A549 (cell line): ENCODE results near the gene ATOSA. TPM values are rescaled to one million over a fixed set of nuclear protein-coding genes. Genes with fewer than 3 reads are reported as not detected.
A peak's percentile ranks its signal among the peaks of the same experiment; 100 is the strongest.

Experiments
- ATAC-seq, 2 experiments: fragments of 200-7000 bp in 1 of 2; fragments of >200 bp in 1 of 2; cut with Nextera tagmentation in 1 of 2; cut with Tn5 transposase in 1 of 2; 3 replicates each; pipeline versions ENCODE4 v1.8.0 to v1.9.1; 2018 to 2020; ENCODE audit warnings: mild to moderate bottlenecking in 1 of 2, moderate library complexity in 1 of 2
- CTCF ChIA-PET: fragments of 300-600 bp; sonication (Branson Sonifier 250); formaldehyde crosslinking; extraction: SDS; loops from one replicate; lab custom pipeline; 2021; ENCODE audit warnings: antibody characterized with exemption, inconsistent platforms; lab: Yijun Ruan, JAX
- POLR2A ChIA-PET: fragments of 350-600 bp; formaldehyde crosslinking; extraction: SDS; loops from one replicate; lab custom pipeline; 2021; ENCODE audit warnings: antibody characterized with exemption, inconsistent platforms; lab: Yijun Ruan, JAX
- DNase-seq, 2 experiments: peaks; one replicate each; pipeline versions ENCODE4 v3.0.0 to v3.0.0-alpha.2; 2011 to 2016; ENCODE audit warnings: low read depth in 1 of 2, low spot score in 1 of 2
- FAIRE-seq: peaks from 2 replicates; lab custom pipeline; 2011; peaks lifted over from hg19 to GRCh38; lab: Jason Lieb, UNC
- H3K27ac ChIP-seq, 2 experiments: fragments of >200 bp; sonication (Bioruptor Twin); formaldehyde crosslinking; 3 replicates each; pipeline ENCODE4 v1.5.1; 2016 to 2017
- H3K4me1 ChIP-seq: fragments of >200 bp; sonication (Bioruptor Twin); formaldehyde crosslinking; 3 replicates; pipeline ENCODE4 v1.6.1; 2016
- H3K4me2 ChIP-seq: fragments of >200 bp; sonication (Bioruptor Twin); formaldehyde crosslinking; 3 replicates; pipeline ENCODE4 v1.6.1; 2016
- H3K4me3 ChIP-seq: fragments of >200 bp; sonication (Bioruptor Twin); formaldehyde crosslinking; 3 replicates; pipeline ENCODE4 v1.5.1; 2016
- H3K9me3 ChIP-seq: fragments of >200 bp; sonication (Bioruptor Twin); formaldehyde crosslinking; 3 replicates; pipeline ENCODE4 v1.6.1; 2016
- CBX8 ChIP-seq: fragments of 200-600 bp; sonication (generic); IDR thresholded peaks from 2 replicates; pipeline ENCODE4 v1.6.1; 2016
- CEBPB ChIP-seq, 2 experiments: fragments of >200 bp in 1 of 2; sonication (Bioruptor Twin) in 1 of 2; formaldehyde crosslinking in 1 of 2; IDR thresholded peaks; 2 replicates each; pipeline ENCODE4 v1.6.1; 2012 to 2016
- EHF ChIP-seq: fragments of 250-450 bp; sonication (Bioruptor Pico); IDR thresholded peaks from 2 replicates; pipeline ENCODE4 v1.5.0; 2020; ENCODE audit warnings: mild to moderate bottlenecking
- EP300 ChIP-seq, 2 experiments: fragments of >200 bp; sonication (Bioruptor Twin); formaldehyde crosslinking; IDR thresholded peaks; 2 replicates in 1 of 2; 3 replicates in 1 of 2; pipeline ENCODE4 v1.6.1; 2016 to 2017
- FOSB ChIP-seq: fragments of 250-450 bp; sonication (Bioruptor Pico); IDR thresholded peaks from 2 replicates; pipeline ENCODE4 v1.5.0; 2020; ENCODE audit warnings: mild to moderate bottlenecking, moderate library complexity
- FOSL2 ChIP-seq, 2 experiments: fragments of 450-650 bp in 1 of 2; fragments of >200 bp in 1 of 2; sonication (Bioruptor Twin) in 1 of 2; formaldehyde crosslinking; IDR thresholded peaks; 2 replicates each; pipeline versions ENCODE4 v1.5.0 to v1.6.1; 2016 to 2020; ENCODE audit warnings: mild to moderate bottlenecking in 1 of 2, moderate library complexity in 1 of 2
- GATA3 ChIP-seq: IDR thresholded peaks from 2 replicates; pipeline ENCODE4 v1.6.1; 2012; ENCODE audit warnings: borderline replicate concordance
- HOXA7 ChIP-seq: fragments of 250-450 bp; sonication (Bioruptor Pico); IDR thresholded peaks from 2 replicates; pipeline ENCODE4 v1.5.0; 2020; ENCODE audit warnings: mild to moderate bottlenecking, moderate library complexity
- HOXB5 ChIP-seq: fragments of 250-450 bp; sonication (Bioruptor Pico); IDR thresholded peaks from 2 replicates; pipeline ENCODE4 v1.5.0; 2020; ENCODE audit warnings: mild to moderate bottlenecking, moderate library complexity
- JUN ChIP-seq, 2 experiments: fragments of >200 bp; sonication (Bioruptor Twin); formaldehyde crosslinking; IDR thresholded peaks; 2 replicates in 1 of 2; 3 replicates in 1 of 2; pipeline ENCODE4 v1.6.1; 2016 to 2017
- JUNB ChIP-seq: fragments of >200 bp; sonication (Bioruptor Twin); formaldehyde crosslinking; IDR thresholded peaks from 2 replicates; pipeline ENCODE4 v1.6.1; 2016
- KDM5A ChIP-seq: fragments of 200-600 bp; sonication (generic); IDR thresholded peaks from 2 replicates; pipeline ENCODE4 v1.6.1; 2016; ENCODE audit warnings: antibody characterized with exemption, mild to moderate bottlenecking
- MAFK ChIP-seq: fragments of 450-650 bp; IDR thresholded peaks from 2 replicates; pipeline ENCODE4 v1.6.1; 2014; ENCODE audit not compliant: partially characterized antibody
- MYC ChIP-seq: IDR thresholded peaks from 2 replicates; pipeline ENCODE4 v1.6.1; 2012; ENCODE audit warnings: mild to moderate bottlenecking, inconsistent platforms, low read length, improper control_type of control experiment, borderline replicate concordance
- PHF8 ChIP-seq: fragments of 200-600 bp; sonication (generic); IDR thresholded peaks from 2 replicates; pipeline ENCODE4 v1.6.1; 2016; ENCODE audit warnings: low read depth, mild to moderate bottlenecking, antibody characterized with exemption, moderate library complexity, borderline replicate concordance
- RAD21 ChIP-seq, 2 experiments: fragments of >200 bp in 1 of 2; sonication (Bioruptor Twin) in 1 of 2; formaldehyde crosslinking in 1 of 2; IDR thresholded peaks in 1 of 2; conservative IDR thresholded peaks in 1 of 2; 2 replicates in 1 of 2; 3 replicates in 1 of 2; pipeline ENCODE4 v1.6.1; 2012 to 2018; ENCODE audit warnings: inconsistent platforms in 1 of 2
- RARB ChIP-seq: fragments of 250-450 bp; sonication (Bioruptor Pico); IDR thresholded peaks from 2 replicates; pipeline ENCODE4 v1.8.0; 2021; ENCODE audit warnings: mild to moderate bottlenecking, moderate library complexity
- SREBF2 ChIP-seq: fragments of 450-650 bp; IDR thresholded peaks from 2 replicates; pipeline ENCODE4 v1.6.1; 2014; ENCODE audit warnings: mild to moderate bottlenecking, moderate library complexity
- ZC3H11A ChIP-seq: fragments of 450-650 bp; IDR thresholded peaks from 2 replicates; pipeline ENCODE4 v1.6.1; 2014; ENCODE audit warnings: antibody characterized with exemption, mild to moderate bottlenecking
- WGBS: methylation state at CpG from one replicate; pipeline ENCODE4 v1.1.6; 2017; ENCODE audit errors: missing lambda C conversion rate; 5-methylcytosine and 5-hydroxymethylcytosine counted together
- polyA plus RNA-seq, 4 experiments: library from polyadenylated mRNA; depleted of rRNA in 3 of 4; stranded (reverse); fragments of >200 nt; fragmentation: RNase III in 1 of 4; extraction: RNeasy Plus Mini Kit Qiagen cat#74134 plus additional on column Dnase treatment in 1 of 4; gene quantifications; 2 replicates in 3 of 4; 3 replicates in 1 of 4; pipeline ENCODE4 v1.2.3, GENCODE V29; 2011 to 2017
- TF ChIP-seq, protein P1 (sequence below): IDR thresholded peaks from 2 replicates; pipeline ENCODE4 v1.6.1; 2012
- TF ChIP-seq, protein P2 (sequence below): IDR thresholded peaks from 2 replicates; pipeline ENCODE4 v1.6.1; 2012

ATOSA gene
- polyA plus RNA-seq, 2 of the 4 experiments (the other 2 are of a cell fraction) = 10.0 to 22.6 TPM

DNA sequence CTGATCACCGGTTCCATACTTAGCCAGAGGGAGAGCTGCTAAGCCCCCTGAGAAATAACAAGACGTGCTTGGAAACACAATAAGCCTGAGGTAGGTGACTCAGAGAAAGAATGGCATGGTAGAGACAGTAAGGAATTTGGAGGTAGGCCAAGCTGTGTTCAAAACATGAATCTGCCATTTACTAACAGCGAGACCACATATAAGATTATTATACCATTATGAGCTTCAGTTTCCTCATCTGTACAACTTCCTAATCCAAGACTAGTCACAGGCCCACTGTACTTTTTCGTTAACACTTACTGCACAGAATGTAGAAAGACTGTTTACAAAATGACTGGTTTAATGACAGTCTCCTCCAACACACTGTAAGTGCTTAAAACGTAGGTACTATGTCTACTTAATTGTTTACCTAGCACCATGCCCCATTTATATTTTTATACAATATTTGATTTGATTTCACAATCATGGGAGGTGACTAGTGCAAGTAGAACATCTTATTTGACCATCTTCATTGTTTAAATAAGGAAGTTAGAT, 25.7 kb downstream of the ATOSA start:
- no peak for FAIRE-seq
- no peaks in the 10 kb centered on the region for H3K9me3 ChIP-seq
- TF ChIP-seq GATA3 (peak; percentile 76), JUNB (peak; percentile 82), MAFK (no peak), CEBPB (IDR thresholded peaks at IDR 0.05) (peak; percentile 93 to 96), MYC (peak; percentile 39; the same call in 1 of the 2 replicates), PHF8 (no peak), CBX8 (no peak), FOSB (CRISPR knock-in tag) (no peak), ZC3H11A (no peak), HOXB5 (CRISPR knock-in tag) (no peak), FOSL2 (IDR thresholded peaks at IDR 0.05) (no peak), FOSL2 (CRISPR knock-in tag; IDR thresholded peaks at IDR 0.05) (peak; percentile 90), EHF (CRISPR knock-in tag) (no peak), JUN (IDR thresholded peaks at IDR 0.05) (peak; percentile 0 to 82; a peak in 1 of 5 replicates), EP300 (IDR thresholded peaks at IDR 0.05) (no peak; a peak in 1 of 5 replicates), KDM5A (no peak)
- TF ChIP-seq, protein P1, sequence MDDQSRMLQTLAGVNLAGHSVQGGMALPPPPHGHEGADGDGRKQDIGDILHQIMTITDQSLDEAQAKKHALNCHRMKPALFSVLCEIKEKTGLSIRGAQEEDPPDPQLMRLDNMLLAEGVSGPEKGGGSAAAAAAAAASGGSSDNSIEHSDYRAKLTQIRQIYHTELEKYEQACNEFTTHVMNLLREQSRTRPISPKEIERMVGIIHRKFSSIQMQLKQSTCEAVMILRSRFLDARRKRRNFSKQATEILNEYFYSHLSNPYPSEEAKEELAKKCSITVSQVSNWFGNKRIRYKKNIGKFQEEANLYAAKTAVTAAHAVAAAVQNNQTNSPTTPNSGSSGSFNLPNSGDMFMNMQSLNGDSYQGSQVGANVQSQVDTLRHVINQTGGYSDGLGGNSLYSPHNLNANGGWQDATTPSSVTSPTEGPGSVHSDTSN = no peak
- TF ChIP-seq, protein P2, sequence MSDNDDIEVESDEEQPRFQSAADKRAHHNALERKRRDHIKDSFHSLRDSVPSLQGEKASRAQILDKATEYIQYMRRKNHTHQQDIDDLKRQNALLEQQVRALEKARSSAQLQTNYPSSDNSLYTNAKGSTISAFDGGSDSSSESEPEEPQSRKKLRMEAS = no peak; the same call in 1 of the 2 replicates
- peaks cover 77% of the 10 kb centered on the region for H3K4me1 ChIP-seq
- H3K4me3 ChIP-seq = peak overlapping the region; percentile 4; the same call in 1 of the 3 replicates
- DNase-seq = peak; percentile 59 to 84
- peak overlapping the region; percentile 80 for H3K4me2 ChIP-seq
- H3K27ac ChIP-seq = peak overlapping the region; percentile 85 to 86
- 0% methylated on average over 5 of the region's 5 CpGs for WGBS
- ATAC-seq = peak; percentile 74 to 76
- CTCF ChIA-PET = interaction anchor here (0.8 to 1.1 kb wide), 5 partner anchors 10 to 396 kb away, joined by 3 to 4 read pairs (median 3); no protein-coding TSS in a partner anchor
- POLR2A ChIA-PET = interaction anchor here (0.6 to 2.8 kb wide), 3 partner anchors 13 to 26 kb away, joined by 3 to 22 read pairs (median 8); partner anchors contain the start of gene ATOSA

DNA sequence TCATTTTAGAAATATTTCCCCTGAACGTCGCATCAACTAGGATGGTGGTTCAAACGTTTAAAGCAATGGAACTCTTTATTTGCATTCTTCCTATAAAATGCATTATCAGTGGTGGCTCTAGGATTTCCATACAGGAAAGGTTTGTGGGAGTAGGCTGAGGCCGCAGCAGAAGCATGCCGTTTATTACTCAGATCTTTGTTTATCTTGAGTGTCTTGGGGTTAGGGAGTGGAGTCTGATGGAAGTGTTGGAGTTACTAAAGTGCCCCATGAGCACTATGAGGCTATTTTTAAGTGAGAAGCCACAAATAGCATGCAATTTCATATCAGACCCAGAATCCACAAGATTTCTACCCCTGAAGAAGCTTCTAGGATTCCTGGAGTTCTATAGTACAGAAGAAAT, 26.2 kb downstream of the ATOSA start:
- WGBS = 2% methylated on average over 5 of the region's 5 CpGs
- no peaks in the 10 kb centered on the region for H3K9me3 ChIP-seq
- H3K4me1 ChIP-seq = peaks cover 75% of the 10 kb centered on the region
- POLR2A ChIA-PET = interaction anchor here (0.6 to 2.8 kb wide), 3 partner anchors 13 to 26 kb away, joined by 3 to 22 read pairs (median 8); partner anchors contain the start of gene ATOSA
- peak; percentile 61 to 72 for ATAC-seq
- H3K4me2 ChIP-seq = peak overlapping the region; percentile 80
- TF ChIP-seq SREBF2 = no peak
- TF ChIP-seq JUN (IDR thresholded peaks at IDR 0.05) = 0 out of 5 replicates have a peak, but pooled peaks of 1 of the 2 experiments have one; percentile 19
- no peak for TF ChIP-seq KDM5A
- peak in 1 of 2 experiments; percentile 67 for DNase-seq
- peak overlapping the region; percentile 4; the same call in 1 of the 3 replicates for H3K4me3 ChIP-seq
- FAIRE-seq = no peak
- H3K27ac ChIP-seq = peak overlapping the region; percentile 85 to 86
- CTCF ChIA-PET = interaction anchor here (0.8 to 1.1 kb wide), 5 partner anchors 10 to 396 kb away, joined by 3 to 4 read pairs (median 3); no protein-coding TSS in a partner anchor

DNA sequence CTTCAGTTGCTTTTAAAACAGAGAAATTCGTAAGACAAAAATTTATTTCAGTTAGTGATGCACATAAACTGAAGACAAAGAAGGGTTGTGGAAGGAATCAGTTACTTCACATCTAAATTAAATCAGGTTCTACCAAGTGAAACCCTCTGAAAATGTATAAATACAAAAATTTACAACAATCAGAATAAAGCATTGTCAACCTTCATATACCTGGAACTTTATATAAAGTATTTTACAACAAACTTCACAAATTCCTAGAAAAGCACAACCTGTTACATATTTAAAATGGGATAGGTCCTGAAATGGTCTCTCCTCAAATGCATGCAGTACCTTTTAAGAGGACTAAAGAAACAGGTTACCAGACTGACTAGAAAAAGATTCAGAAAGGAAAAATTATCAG, 26.9 kb downstream of the ATOSA start:
- TF ChIP-seq HOXA7 = peak; percentile 53; the same call in 1 of the 2 replicates
- no peak for TF ChIP-seq RARB (CRISPR knock-in tag)
- 0 out of 5 replicates have a peak, but pooled peaks of 1 of the 2 experiments have one; percentile 6 for TF ChIP-seq RAD21 (conservative IDR thresholded peaks at IDR 0.05 in 1 of 2, IDR thresholded peaks at IDR 0.05 in 1 of 2)
- ChIA-PET CTCF (interaction anchor here (1.1 to 1.9 kb wide), 4 partner anchors 12 to 27 kb away, joined by 3 to 7 read pairs (median 3); partner anchors contain the start of gene ATOSA), POLR2A (interaction anchor here (0.8 to 2.8 kb wide), 5 partner anchors 9 to 124 kb away, joined by 3 to 22 read pairs (median 4); partner anchors contain the start of genes ATOSA and MYO5A)
- H3K27ac ChIP-seq = peak overlapping the region; percentile 85 to 86
- DNase-seq (no peak), FAIRE-seq (no peak), ATAC-seq (peak; percentile 14 to 16; a peak in 3 of 6 replicates)
- H3K9me3 ChIP-seq = no peaks in the 10 kb centered on the region
- peaks cover 68% of the 10 kb centered on the region for H3K4me1 ChIP-seq
- 3% methylated on average over 1 of the region's 1 CpG for WGBS
- H3K4me3 ChIP-seq = peak overlapping the region; percentile 40; the same call in 2 of the 3 replicates
- H3K4me2 ChIP-seq = peak overlapping the region; percentile 80
